Esophagus muscularis mucosa (tissue), 4 donors: ENCODE measurements around the gene ZNF469. TPM values are rescaled to one million over a fixed set of nuclear protein-coding genes. Genes with fewer than 3 reads are reported as not detected.

Source experiments
- DNase-seq: peaks from one replicate; pipeline ENCODE4 v3.0.0-alpha.2; 2017; ENCODE audit errors: extremely low spot score
- H3K27ac ChIP-seq, 4 donors: fragments of 200-600 bp; sonication (generic); replicated peaks in 1 of 4; 1 replicate in 3 of 4; 2 replicates in 1 of 4; pipeline ENCODE4 v1.5.1; 2016 to 2019; ENCODE audit warnings: mild to moderate bottlenecking in 1 of 4
- H3K27me3 ChIP-seq, 4 donors: fragments of 200-600 bp; sonication (generic); one replicate each; pipeline versions ENCODE4 v1.5.1 to v1.6.0; 2016 to 2019
- H3K36me3 ChIP-seq, 4 donors: fragments of 200-600 bp; sonication (generic); one replicate each; pipeline ENCODE4 v1.5.1; 2016 to 2019
- H3K4me1 ChIP-seq, 4 donors: fragments of 200-600 bp; sonication (generic); one replicate each; pipeline ENCODE4 v1.5.1; 2016 to 2019
- H3K4me3 ChIP-seq, 4 donors: fragments of 200-600 bp; sonication (generic); 1 replicate in 2 of 4; 2 replicates in 2 of 4; pipeline ENCODE4 v1.5.1; 2016 to 2019; ENCODE audit warnings: mild to moderate bottlenecking in 4 of 4, moderate library complexity in 1 of 4
- H3K9me3 ChIP-seq, 4 donors: fragments of 200-600 bp; sonication (generic); 1 replicate in 3 of 4; 2 replicates in 1 of 4; pipeline ENCODE4 v1.5.1; 2016 to 2019
- EP300 ChIP-seq: sonication (generic); formaldehyde crosslinking; IDR thresholded peaks from one replicate; pipeline ENCODE4 v1.6.1; 2017; ENCODE audit warnings: antibody characterized with exemption
- POLR2A ChIP-seq: fragments of 450-650 bp; IDR thresholded peaks from one replicate; pipeline ENCODE4 v1.6.1; 2017; ENCODE audit warnings: antibody characterized with exemption, moderate library complexity, mild to moderate bottlenecking, low read depth
- POLR2AphosphoS5 ChIP-seq, 2 donors: sonication (generic); formaldehyde crosslinking; IDR thresholded peaks; one replicate each; pipeline ENCODE4 v1.6.1; 2017; ENCODE audit warnings: antibody characterized with exemption in 2 of 2
- WGBS: methylation state at CpG from one replicate; pipeline ENCODE4 v1.1.5; 2018; 5-methylcytosine and 5-hydroxymethylcytosine counted together
- intact Hi-C: fragments of 100-400 bp; cut with DNase I; formaldehyde crosslinking; loops from one replicate; pipeline ENCODE4 v1.15.1; 2023
- total RNA-seq, 4 donors: library from RNA; depleted of rRNA; stranded (reverse); fragments of >200 nt; gene quantifications; one replicate each; pipeline versions ENCODE4 v1.1.0 to v1.2.1, GENCODE V29; 2016
- TF ChIP-seq, protein P1 (sequence below), 3 experiments: fragments of 200-600 bp in 2 of 3; fragments of 450-650 bp in 1 of 3; sonication (generic) in 2 of 3; IDR thresholded peaks; one replicate each; pipeline ENCODE4 v1.5.1; 2017 to 2019; ENCODE audit warnings: antibody characterized with exemption in 3 of 3, mild to moderate bottlenecking in 2 of 3, moderate library complexity in 1 of 3

Gene ZNF469
- total RNA-seq, 4 donors from 2014 or later = 1.2 to 3.7 (median 2.2) TPM

DNA sequence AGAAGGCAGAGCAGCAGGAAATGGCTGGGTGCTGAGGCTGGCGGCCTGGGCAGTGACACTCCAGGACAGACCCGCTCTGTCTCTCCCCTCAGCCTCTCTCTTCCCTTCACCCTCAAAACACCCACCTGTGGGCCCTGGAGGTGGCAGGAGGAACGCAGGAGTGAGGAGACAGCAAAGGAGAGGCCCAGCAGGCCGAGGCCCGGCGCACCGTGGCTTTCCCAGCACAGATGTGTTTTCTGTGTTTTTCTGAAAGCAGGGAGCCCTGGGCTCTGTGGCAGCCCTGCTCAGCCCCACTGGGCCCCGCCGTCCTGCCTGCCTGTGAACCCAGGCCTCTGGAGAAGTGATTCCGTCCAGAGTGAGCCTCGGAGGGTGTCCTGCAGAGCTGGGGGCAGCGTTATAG is 30.5 kb downstream of the ZNF469 start:
- WGBS = 91% methylated on average over 9 of the region's 12 CpGs
- Histone ChIP-seq H3K9me3 (no peaks in the 10 kb centered on the region), H3K27me3 (no peaks in the 10 kb centered on the region), H3K4me3 (no peak overlapping the region), H3K27ac (no peak overlapping the region), H3K4me1 (no peaks in the 10 kb centered on the region), H3K36me3 (no peaks in the 10 kb centered on the region)
- TF ChIP-seq, protein P1, sequence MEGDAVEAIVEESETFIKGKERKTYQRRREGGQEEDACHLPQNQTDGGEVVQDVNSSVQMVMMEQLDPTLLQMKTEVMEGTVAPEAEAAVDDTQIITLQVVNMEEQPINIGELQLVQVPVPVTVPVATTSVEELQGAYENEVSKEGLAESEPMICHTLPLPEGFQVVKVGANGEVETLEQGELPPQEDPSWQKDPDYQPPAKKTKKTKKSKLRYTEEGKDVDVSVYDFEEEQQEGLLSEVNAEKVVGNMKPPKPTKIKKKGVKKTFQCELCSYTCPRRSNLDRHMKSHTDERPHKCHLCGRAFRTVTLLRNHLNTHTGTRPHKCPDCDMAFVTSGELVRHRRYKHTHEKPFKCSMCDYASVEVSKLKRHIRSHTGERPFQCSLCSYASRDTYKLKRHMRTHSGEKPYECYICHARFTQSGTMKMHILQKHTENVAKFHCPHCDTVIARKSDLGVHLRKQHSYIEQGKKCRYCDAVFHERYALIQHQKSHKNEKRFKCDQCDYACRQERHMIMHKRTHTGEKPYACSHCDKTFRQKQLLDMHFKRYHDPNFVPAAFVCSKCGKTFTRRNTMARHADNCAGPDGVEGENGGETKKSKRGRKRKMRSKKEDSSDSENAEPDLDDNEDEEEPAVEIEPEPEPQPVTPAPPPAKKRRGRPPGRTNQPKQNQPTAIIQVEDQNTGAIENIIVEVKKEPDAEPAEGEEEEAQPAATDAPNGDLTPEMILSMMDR (IDR thresholded peaks at IDR 0.05) = no peak
- TF ChIP-seq POLR2AphosphoS5 (IDR thresholded peaks at IDR 0.05) (no peak), POLR2A (no peak), EP300 (no peak)
- no peak for DNase-seq
- intact Hi-C loops = no loop called here

DNA sequence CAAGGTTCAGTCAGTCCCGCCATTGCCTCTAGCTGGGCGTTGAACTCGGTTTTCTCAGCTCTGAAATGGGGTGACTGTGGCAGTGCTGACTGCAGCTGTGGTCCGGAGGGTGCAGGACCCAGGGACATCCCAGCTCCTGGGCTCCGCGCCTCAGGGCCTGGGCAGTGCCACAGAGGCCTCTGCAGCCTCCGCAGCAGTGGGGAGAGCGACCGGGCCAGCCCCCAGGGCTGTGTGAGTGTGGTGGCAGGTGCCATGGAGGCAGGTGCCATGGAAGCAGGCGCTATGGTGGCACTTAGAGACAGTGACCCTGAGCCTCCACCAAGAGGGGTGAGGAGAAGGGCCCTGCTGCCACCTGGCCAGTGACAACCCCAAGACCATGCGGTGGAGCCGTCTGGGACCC is 30.9 kb downstream of the ZNF469 start:
- TF ChIP-seq, protein P1 (IDR thresholded peaks at IDR 0.05) = no peak
- TF ChIP-seq EP300 (no peak), POLR2AphosphoS5 (IDR thresholded peaks at IDR 0.05) (no peak), POLR2A (no peak)

GRCh38 chr16:88414521-88415380 is 32.0 kb downstream of the ZNF469 start:
- intact Hi-C loops = no loop called here
- no peaks in the 10 kb centered on the region for H3K4me1 ChIP-seq
- H3K27me3 ChIP-seq = no peaks in the 10 kb centered on the region
- no peaks in the 10 kb centered on the region for H3K36me3 ChIP-seq
- no peak overlapping the region for H3K27ac ChIP-seq
- TF ChIP-seq EP300 = no peak
- TF ChIP-seq POLR2AphosphoS5 (IDR thresholded peaks at IDR 0.05) = no peak
- no peak for TF ChIP-seq POLR2A
- TF ChIP-seq, protein P1 (IDR thresholded peaks at IDR 0.05) = no peak
- DNase-seq = no peak
- H3K4me3 ChIP-seq = no peak overlapping the region
- H3K9me3 ChIP-seq = no peaks in the 10 kb centered on the region
- WGBS = 96% methylated on average over 12 of the region's 34 CpGs

More for the DNA sequence above, 30.9 kb downstream of the ZNF469 start:
- Histone ChIP-seq H3K4me3 (no peak overlapping the region), H3K27ac (no peak overlapping the region), H3K4me1 (no peaks in the 10 kb centered on the region), H3K27me3 (no peaks in the 10 kb centered on the region), H3K36me3 (no peaks in the 10 kb centered on the region), H3K9me3 (no peaks in the 10 kb centered on the region)
- 100% methylated on average over 6 of the region's 12 CpGs for WGBS
- intact Hi-C loops = no loop called here
- no peak for DNase-seq

DNA sequence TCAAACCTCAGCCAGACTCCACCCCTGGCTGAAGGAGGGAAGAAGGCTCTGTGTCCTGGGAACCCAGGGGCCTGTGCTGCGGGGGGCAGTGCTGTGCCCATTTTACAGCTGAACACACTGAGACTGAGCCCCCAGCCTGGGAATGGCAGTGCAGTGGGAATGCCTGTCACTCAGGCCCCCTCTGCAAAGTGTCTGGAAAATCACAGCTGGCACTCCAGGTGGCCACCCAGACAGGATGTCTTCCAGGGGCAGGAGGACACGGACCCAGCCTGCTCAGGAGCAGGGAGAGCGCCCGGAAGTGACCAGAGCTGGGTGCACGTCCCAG is 32.6 kb downstream of the ZNF469 start:
- Histone ChIP-seq H3K27ac (no peak overlapping the region), H3K9me3 (no peaks in the 10 kb centered on the region), H3K4me3 (no peak overlapping the region), H3K36me3 (no peaks in the 10 kb centered on the region), H3K27me3 (no peaks in the 10 kb centered on the region), H3K4me1 (no peaks in the 10 kb centered on the region)
- intact Hi-C loops = no loop called here
- TF ChIP-seq, protein P1 (IDR thresholded peaks at IDR 0.05) = no peak
- TF ChIP-seq POLR2AphosphoS5 (IDR thresholded peaks at IDR 0.05) = no peak
- TF ChIP-seq POLR2A = no peak
- TF ChIP-seq EP300 = no peak
- no CpG with 5 or more reads among the region's 5 CpGs for WGBS
- DNase-seq = no peak
